B cell (primary cell): ENCODE measurements around the gene RPA1. TPM values are rescaled to one million over a fixed set of nuclear protein-coding genes. Genes with fewer than 3 reads are reported as not detected.

Experiments used
- ATAC-seq: fragments of 200-7000 bp; cut with Tn5 transposase; one replicate; pipeline ENCODE4 v1.10.0; 2021; ENCODE audit warnings: low read depth, mild to moderate bottlenecking, moderate number of reproducible peaks, moderate library complexity
- CTCF ChIA-PET: fragments of 350-600 bp; sonication (Branson Sonifier 250); formaldehyde crosslinking; loops from one replicate; lab custom pipeline; 2021; ENCODE audit warnings: antibody characterized with exemption, inconsistent platforms; lab: Charles Lee
- POLR2A ChIA-PET: fragments of 350-600 bp; sonication (Branson Sonifier 250); formaldehyde crosslinking; loops from one replicate; lab custom pipeline; 2021; ENCODE audit warnings: antibody characterized with exemption; lab: Charles Lee
- DNase-seq: peaks from one replicate; pipeline ENCODE4 v3.0.0; 2013
- H2AFZ ChIP-seq: 2 replicates; pipeline ENCODE4 v1.6.1; 2012; ENCODE audit warnings: mild to moderate bottlenecking, low read depth, low read length; ENCODE audit not compliant: insufficient read depth, poor library complexity, severe bottlenecking
- H3K27ac ChIP-seq, 2 donors: 1 replicate in 1 of 2; 2 replicates in 1 of 2; pipeline ENCODE4 v1.5.1; 2012 to 2013; ENCODE audit warnings: low read length in 2 of 2, mild to moderate bottlenecking in 2 of 2, moderate library complexity in 1 of 2
- H3K27me3 ChIP-seq, 4 experiments: fragments of 200-600 bp in 1 of 4; sonication (generic) in 1 of 4; replicated peaks in 1 of 4; 1 replicate in 2 of 4; 2 replicates in 2 of 4; pipeline versions ENCODE4 v1.6.1 to v1.7.0; 2013 to 2016; ENCODE audit warnings: low read length in 3 of 4, mild to moderate bottlenecking in 2 of 4, mixed read lengths in 1 of 4, moderate library complexity in 1 of 4; ENCODE audit not compliant: insufficient read depth in 4 of 4, control insufficient read depth in 3 of 4; ENCODE audit errors: control extremely low read depth in 1 of 4
- H3K36me3 ChIP-seq, 2 experiments: replicated peaks in 1 of 2; 1 replicate in 1 of 2; 2 replicates in 1 of 2; pipeline versions ENCODE4 v1.6.1 to v1.7.1; 2013; ENCODE audit warnings: low read length in 1 of 2; ENCODE audit not compliant: insufficient read depth in 2 of 2, control insufficient read depth in 1 of 2; ENCODE audit errors: control extremely low read depth in 1 of 2, extremely low read depth in 1 of 2
- H3K4me1 ChIP-seq, 2 donors: fragments of 200-600 bp in 1 of 2; sonication (generic) in 1 of 2; 1 replicate in 1 of 2; 2 replicates in 1 of 2; pipeline versions ENCODE4 v1.5.1 to v1.6.1; 2013 to 2017; ENCODE audit warnings: low read length in 2 of 2; ENCODE audit not compliant: control insufficient read depth in 2 of 2, insufficient read depth in 2 of 2
- H3K4me2 ChIP-seq: replicated peaks from 2 replicates; pipeline ENCODE3; 2012; ENCODE audit warnings: mild to moderate bottlenecking, low read depth, low read length; ENCODE audit not compliant: poor library complexity, severe bottlenecking
- H3K4me3 ChIP-seq, 5 experiments: fragments of 200-600 bp in 1 of 5; sonication (generic) in 1 of 5; 1 replicate in 3 of 5; 2 replicates in 2 of 5; pipeline versions ENCODE4 v1.5.1 to v1.7.0; 2011 to 2016; ENCODE audit warnings: low read length in 4 of 5, mild to moderate bottlenecking in 4 of 5, low read depth in 2 of 5, control low read depth in 1 of 5, moderate library complexity in 1 of 5; ENCODE audit not compliant: insufficient read depth in 1 of 5; ENCODE audit errors: control extremely low read depth in 1 of 5, extremely low read depth in 1 of 5
- H3K79me2 ChIP-seq: fragments of 200-600 bp; sonication (generic); one replicate; pipeline ENCODE4 v1.6.0; 2016; ENCODE audit warnings: low read length; ENCODE audit not compliant: control insufficient read depth, insufficient read depth
- H3K9ac ChIP-seq: fragments of 200-600 bp; sonication (generic); 2 replicates; pipeline ENCODE4 v1.6.1; 2017; ENCODE audit warnings: mild to moderate bottlenecking, low read length, moderate library complexity
- H3K9me3 ChIP-seq, 3 donors: one replicate each; pipeline versions ENCODE4 v1.6.1 to v1.7.1; 2013; ENCODE audit warnings: low read length in 2 of 3; ENCODE audit not compliant: control insufficient read depth in 2 of 3, insufficient read depth in 1 of 3; ENCODE audit errors: control extremely low read depth in 1 of 3
- H4K20me1 ChIP-seq: 2 replicates; pipeline ENCODE4 v1.6.0; 2012; ENCODE audit warnings: mild to moderate bottlenecking, low read length; ENCODE audit not compliant: insufficient read depth, control insufficient read depth, poor library complexity, severe bottlenecking
- H3K27ac Mint-ChIP-seq: one replicate; pipeline ENCODE4 v1.8.0; 2021; ENCODE audit warnings: mixed read lengths
- H3K27me3 Mint-ChIP-seq: one replicate; pipeline ENCODE4 v1.8.0; 2021; ENCODE audit warnings: mixed read lengths
- H3K4me1 Mint-ChIP-seq: one replicate; pipeline ENCODE4 v1.8.0; 2021; ENCODE audit warnings: mixed read lengths
- H3K4me3 Mint-ChIP-seq: one replicate; pipeline ENCODE4 v1.8.0; 2021; ENCODE audit warnings: mixed read lengths
- H3K9me3 Mint-ChIP-seq: one replicate; pipeline ENCODE4 v1.8.0; 2022; ENCODE audit warnings: mixed read lengths; ENCODE audit not compliant: insufficient read depth
- CTCF ChIP-seq: fragments of 200-600 bp; IDR thresholded peaks from one replicate; pipeline ENCODE4 v1.8.0; 2022; ENCODE audit warnings: antibody characterized with exemption, mild to moderate bottlenecking
- EZH2 ChIP-seq: IDR thresholded peaks from 2 replicates; pipeline ENCODE4 v1.6.1; 2012; ENCODE audit warnings: borderline replicate concordance, low read depth, mild to moderate bottlenecking, moderate library complexity, low read length; ENCODE audit not compliant: insufficient read depth, poor library complexity, severe bottlenecking
- WGBS: methylation state at CpG from one replicate; pipeline ENCODE4 v1.1.5; 2013; ENCODE audit warnings: missing lambda C conversion rate; ENCODE audit not compliant: insufficient coverage; 5-methylcytosine and 5-hydroxymethylcytosine counted together
- intact Hi-C: fragments of 100-400 bp; cut with micrococcal nuclease; formaldehyde crosslinking; loops from one replicate; pipeline ENCODE4 v1.10.0; 2022
- polyA plus RNA-seq: library from polyadenylated mRNA; depleted of rRNA; stranded (reverse); fragments of >200 nt; gene quantifications from 2 replicates; pipeline ENCODE4 v1.2.3, GENCODE V29; 2012
- total RNA-seq, 2 donors: library from RNA; stranded (reverse); fragments of 120-200 nt in 1 of 2; gene quantifications; 1 replicate in 1 of 2; 2 replicates in 1 of 2; pipeline versions ENCODE4 v1.2.3 to v1.2.4, GENCODE V29; 2013 to 2022

The RPA1 gene
- total and polyA plus RNA-seq, 2 donors (not counting 1 experiment from before 2014, with no cell fraction given) = 27.0 to 94.5 TPM

- ATAC-seq (no peak), DNase-seq (no peak)
- no peaks in the 10 kb centered on the region for H4K20me1 ChIP-seq
- intact Hi-C loops = loop anchor here (5.0 to 10.0 kb wide), 2 partner anchors 127 to 149 kb away; partner anchors contain the start of genes DPH1 and HIC1
- H3K27ac ChIP-seq = no peak overlapping the region
- peaks cover 0 to 5% (median 0%) of the 10 kb centered on the region in 3 donors for H3K9me3 ChIP-seq
- H3K36me3 ChIP-seq = no peaks in the 10 kb centered on the region
- peaks cover 32% of the 10 kb centered on the region for H3K4me1 Mint-ChIP-seq
- H3K27ac Mint-ChIP-seq = no peak overlapping the region
- peak overlapping the region; percentile 19 for H3K4me2 ChIP-seq
- no peak overlapping the region for H3K4me3 Mint-ChIP-seq
- no peaks in the 10 kb centered on the region for H3K9me3 Mint-ChIP-seq
- peaks cover 24 to 30% of the 10 kb centered on the region in 2 donors for H3K4me1 ChIP-seq
- no peak overlapping the region for H2AFZ ChIP-seq
- H3K79me2 ChIP-seq = no peaks in the 10 kb centered on the region
- TF ChIP-seq CTCF = no peak
- TF ChIP-seq EZH2 = no peak
- ChIA-PET CTCF (interaction anchor here (0.9 to 1.3 kb wide), 2 partner anchors 10 to 339 kb away, joined by 3 to 4 read pairs; no protein-coding TSS in a partner anchor), POLR2A (interaction anchor here (0.6 kb wide), 1 partner anchor 16 kb away, joined by 3 read pairs; no protein-coding TSS in a partner anchor)
- no peak overlapping the region for H3K9ac ChIP-seq
- 38% methylated on average over 13 of the region's 25 CpGs for WGBS
- no peak overlapping the region for H3K4me3 ChIP-seq
- H3K27me3 ChIP-seq = peaks cover 0 to 47% (median 30%) of the 10 kb centered on the region in 4 experiments
- peaks cover 38% of the 10 kb centered on the region for H3K27me3 Mint-ChIP-seq
Observed at GRCh38 chr17:1905190-1905913, 75.5 kb downstream of the RPA1 start.

- CTCF ChIA-PET = no interaction called here
- Mint-ChIP-seq H3K4me1 (peaks cover 32% of the 10 kb centered on the region), H3K4me3 (no peak overlapping the region), H3K9me3 (no peaks in the 10 kb centered on the region), H3K27me3 (peaks cover 42% of the 10 kb centered on the region), H3K27ac (no peak overlapping the region)
- no peak for DNase-seq
- H3K9ac ChIP-seq = no peak overlapping the region
- H4K20me1 ChIP-seq = no peaks in the 10 kb centered on the region
- H3K4me2 ChIP-seq = no peak overlapping the region
- H3K36me3 ChIP-seq = no peaks in the 10 kb centered on the region
- ATAC-seq = no peak
- H3K27me3 ChIP-seq = peaks cover 0 to 57% (median 35%) of the 10 kb centered on the region in 4 experiments
- H3K27ac ChIP-seq = no peak overlapping the region
- intact Hi-C loops = loop anchor here (5.0 to 10.0 kb wide), 2 partner anchors 126 to 148 kb away; partner anchors contain the start of genes DPH1 and HIC1
- TF ChIP-seq EZH2 (no peak), CTCF (no peak)
- peaks cover 0 to 5% (median 0%) of the 10 kb centered on the region in 3 donors for H3K9me3 ChIP-seq
- H2AFZ ChIP-seq = no peak overlapping the region
- 83% methylated on average over 7 of the region's 8 CpGs for WGBS
- H3K4me1 ChIP-seq = peaks cover 24 to 30% of the 10 kb centered on the region in 2 donors
- POLR2A ChIA-PET = interaction anchor here (0.7 kb wide), 1 partner anchor 1939 kb away, joined by 6 read pairs; no protein-coding TSS in a partner anchor
- no peak overlapping the region for H3K4me3 ChIP-seq
- no peaks in the 10 kb centered on the region for H3K79me2 ChIP-seq
Observed at GRCh38 chr17:1906662-1907101, 76.9 kb downstream of the RPA1 start.
